Osteoblast (primary cell): Measurements from ENCODE around the gene CALCB. TPM values are rescaled to one million over a fixed set of nuclear protein-coding genes. Genes with fewer than 3 reads are reported as not detected.

Experiments used
- DNase-seq: peaks from one replicate; pipeline ENCODE4 v3.0.0; 2011; ENCODE audit warnings: low spot score, mixed read lengths; ENCODE audit not compliant: insufficient read length; ENCODE audit errors: missing footprints
- H2AFZ ChIP-seq: 2 replicates; pipeline ENCODE4 v1.6.0; 2011; ENCODE audit warnings: mild to moderate bottlenecking, low read length
- H3K27ac ChIP-seq: 2 replicates; pipeline ENCODE4 v1.5.1; 2011; ENCODE audit warnings: mild to moderate bottlenecking, low read depth, low read length, moderate library complexity
- H3K27me3 ChIP-seq: 2 replicates; pipeline ENCODE4 v1.6.0; 2012; ENCODE audit warnings: mild to moderate bottlenecking, control low read depth, inconsistent platforms, low read length, moderate library complexity; ENCODE audit not compliant: insufficient read depth
- H3K36me3 ChIP-seq: 2 replicates; pipeline ENCODE4 v1.5.1; 2011; ENCODE audit warnings: mild to moderate bottlenecking, low read length, control low read depth, moderate library complexity; ENCODE audit not compliant: insufficient read depth
- H3K4me1 ChIP-seq: 2 replicates; pipeline ENCODE4 v1.5.1; 2011; ENCODE audit warnings: mild to moderate bottlenecking, low read length, control low read depth, moderate library complexity; ENCODE audit not compliant: insufficient read depth
- H3K4me2 ChIP-seq: 2 replicates; pipeline ENCODE4 v1.6.0; 2011; ENCODE audit warnings: mild to moderate bottlenecking, low read length; ENCODE audit not compliant: insufficient read depth
- H3K4me3 ChIP-seq: fragments of 200-600 bp; sonication (generic); 3 replicates; pipeline ENCODE4 v1.5.1; 2012; ENCODE audit warnings: mild to moderate bottlenecking, low read length, inconsistent platforms; ENCODE audit not compliant: insufficient read depth
- H3K79me2 ChIP-seq: 2 replicates; pipeline ENCODE4 v1.6.0; 2012; ENCODE audit warnings: mild to moderate bottlenecking, low read length, control low read depth, inconsistent platforms; ENCODE audit not compliant: insufficient read depth
- H3K9me3 ChIP-seq: 2 replicates; pipeline ENCODE4 v1.5.1; 2011; ENCODE audit warnings: low read depth, low read length, control low read depth
- H4K20me1 ChIP-seq: 2 replicates; pipeline ENCODE4 v1.6.0; 2012; ENCODE audit warnings: mild to moderate bottlenecking, low read length, control low read depth; ENCODE audit not compliant: insufficient read depth
- CTCF ChIP-seq: IDR thresholded peaks from 2 replicates; pipeline ENCODE4 v1.5.1; 2011; ENCODE audit warnings: mild to moderate bottlenecking, low read depth, low read length, moderate library complexity; ENCODE audit errors: extremely low read depth
- total RNA-seq: library from RNA; depleted of rRNA; stranded (reverse); fragments of >200 nt; gene quantifications from 2 replicates; pipeline ENCODE4 v1.2.3, GENCODE V29; 2012

Gene CALCB
- total RNA-seq, 1 donor, result not detected

DNA sequence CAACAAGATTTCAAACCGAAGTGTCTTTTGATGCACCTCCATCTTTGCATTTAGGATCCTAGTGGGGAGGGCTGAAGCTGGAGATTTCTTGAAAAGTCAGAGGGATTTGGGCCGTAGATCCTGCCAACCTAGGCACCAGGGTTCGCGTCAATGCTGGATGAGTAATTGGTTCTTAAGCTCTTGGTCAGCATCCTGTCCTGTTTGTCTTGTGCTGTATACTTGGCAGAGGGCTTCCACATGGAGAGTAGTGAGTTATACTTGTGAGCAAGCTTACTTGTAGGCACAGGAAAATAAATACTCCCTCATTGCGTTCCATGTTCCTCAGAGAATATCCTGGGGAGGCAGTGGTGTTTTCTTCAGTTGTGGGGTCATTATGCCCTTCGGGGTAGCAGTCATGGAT lies 53.9 kb downstream of the CALCB start:
- no peaks in the 10 kb centered on the region for H3K79me2 ChIP-seq
- no peak overlapping the region for H3K4me3 ChIP-seq
- H3K9me3 ChIP-seq, result no peaks in the 10 kb centered on the region
- H3K36me3 ChIP-seq, result no peaks in the 10 kb centered on the region
- H3K27ac ChIP-seq, result peak overlapping the region; percentile 27
- no peaks in the 10 kb centered on the region for H4K20me1 ChIP-seq
- no peak for DNase-seq
- peaks cover 55% of the 10 kb centered on the region for H3K4me1 ChIP-seq
- peak overlapping the region; percentile 49 for H2AFZ ChIP-seq
- H3K27me3 ChIP-seq, result no peaks in the 10 kb centered on the region
- peak overlapping the region; percentile 49 for H3K4me2 ChIP-seq
- no peak for TF ChIP-seq CTCF

Other genes with a start within 250 kb of the CALCB start
- gene CYP2R1, start 181.4 kb upstream of the CALCB start, total RNA-seq, result 12.7 and 16.8 TPM in 2 replicates
- not detected in 2 replicates for gene CALCA, start 101.2 kb upstream of the CALCB start, total RNA-seq
- gene INSC, start 41.3 kb downstream of the CALCB start, total RNA-seq, result 0.72 and 1.8 TPM in 2 replicates